Fibroblast of the aortic adventitia (primary cell): ENCODE data around the gene LZTS2. TPM values are rescaled to one million over a fixed set of nuclear protein-coding genes. Genes with fewer than 3 reads are reported as not detected.
"Not testable (repeated sequence)": the region's sequence is repeated elsewhere in the genome, so short reads cannot be mapped to it uniquely, and the experiment has no call there.

Source experiments
- DNase-seq: peaks from one replicate; pipeline ENCODE4 v3.0.0-alpha.2; 2010; ENCODE audit warnings: low read depth
- H3K4me3 ChIP-seq: 2 replicates; pipeline ENCODE4 v1.5.1; 2011; ENCODE audit warnings: low read depth, mild to moderate bottlenecking, control low read depth, low read length, moderate library complexity
- total RNA-seq: library from RNA; depleted of rRNA; stranded (reverse); fragments of >200 nt; gene quantifications from 2 replicates; pipeline ENCODE4 v1.2.3, GENCODE V29; 2012; ENCODE audit warnings: low replicate concordance
- TF ChIP-seq, protein P1 (sequence below): IDR thresholded peaks from 2 replicates; pipeline ENCODE4 v1.5.1; 2011; ENCODE audit warnings: mild to moderate bottlenecking, low read length, control low read depth, inconsistent platforms; ENCODE audit not compliant: insufficient read depth

The LZTS2 gene
- total RNA-seq, 1 donor: 91.7 TPM

DNA sequence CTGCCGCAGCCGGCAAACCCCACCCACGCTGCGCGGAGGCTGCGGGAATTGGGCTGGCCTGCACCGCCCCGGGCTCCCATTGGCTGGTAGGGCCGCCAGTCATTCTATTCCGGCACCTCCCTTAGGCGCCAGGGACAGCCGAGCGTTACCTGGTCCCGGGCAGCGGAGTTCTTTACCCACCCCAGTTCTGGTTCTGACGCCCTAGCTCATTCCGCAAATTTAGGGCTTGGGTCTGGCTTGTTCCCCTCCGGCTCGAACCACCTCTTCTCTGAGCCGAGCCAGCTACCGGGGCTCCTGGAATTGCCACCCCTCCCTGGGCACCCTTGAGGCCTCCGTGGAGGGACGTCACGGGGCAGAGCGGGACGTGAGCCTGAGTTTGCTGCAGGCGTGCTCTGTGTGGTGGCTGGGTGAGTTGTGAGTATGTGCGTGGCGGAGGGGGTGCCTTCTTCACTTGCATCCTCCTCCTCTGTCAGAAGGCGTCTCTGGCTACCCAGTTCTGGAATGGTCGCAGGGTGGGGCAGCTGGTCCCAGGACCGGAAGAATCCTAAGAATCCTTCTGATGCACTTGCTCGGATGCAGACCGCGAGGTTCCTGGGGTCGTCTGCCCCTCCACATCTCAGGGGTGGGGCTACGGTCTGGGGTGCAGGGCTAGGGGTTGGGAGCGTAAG is 31.7 kb downstream of the LZTS2 start, which contains the start of the genes PDZD7 and SFXN3:
Gene PDZD7 (minus strand): TSS at position 2 of the 668 bp plus-strand sequence. CDS start 910 bp downstream, outside the sequence.
Gene SFXN3 (plus strand): TSS at position 107 of the 668 bp plus-strand sequence. CDS start 3,461 bp downstream, outside the sequence.
- peak within 1 kb of the TSS; percentile 92 for H3K4me3 ChIP-seq
- TF ChIP-seq, protein P1, sequence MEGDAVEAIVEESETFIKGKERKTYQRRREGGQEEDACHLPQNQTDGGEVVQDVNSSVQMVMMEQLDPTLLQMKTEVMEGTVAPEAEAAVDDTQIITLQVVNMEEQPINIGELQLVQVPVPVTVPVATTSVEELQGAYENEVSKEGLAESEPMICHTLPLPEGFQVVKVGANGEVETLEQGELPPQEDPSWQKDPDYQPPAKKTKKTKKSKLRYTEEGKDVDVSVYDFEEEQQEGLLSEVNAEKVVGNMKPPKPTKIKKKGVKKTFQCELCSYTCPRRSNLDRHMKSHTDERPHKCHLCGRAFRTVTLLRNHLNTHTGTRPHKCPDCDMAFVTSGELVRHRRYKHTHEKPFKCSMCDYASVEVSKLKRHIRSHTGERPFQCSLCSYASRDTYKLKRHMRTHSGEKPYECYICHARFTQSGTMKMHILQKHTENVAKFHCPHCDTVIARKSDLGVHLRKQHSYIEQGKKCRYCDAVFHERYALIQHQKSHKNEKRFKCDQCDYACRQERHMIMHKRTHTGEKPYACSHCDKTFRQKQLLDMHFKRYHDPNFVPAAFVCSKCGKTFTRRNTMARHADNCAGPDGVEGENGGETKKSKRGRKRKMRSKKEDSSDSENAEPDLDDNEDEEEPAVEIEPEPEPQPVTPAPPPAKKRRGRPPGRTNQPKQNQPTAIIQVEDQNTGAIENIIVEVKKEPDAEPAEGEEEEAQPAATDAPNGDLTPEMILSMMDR: no peak
- peak; percentile 95 for DNase-seq

DNA sequence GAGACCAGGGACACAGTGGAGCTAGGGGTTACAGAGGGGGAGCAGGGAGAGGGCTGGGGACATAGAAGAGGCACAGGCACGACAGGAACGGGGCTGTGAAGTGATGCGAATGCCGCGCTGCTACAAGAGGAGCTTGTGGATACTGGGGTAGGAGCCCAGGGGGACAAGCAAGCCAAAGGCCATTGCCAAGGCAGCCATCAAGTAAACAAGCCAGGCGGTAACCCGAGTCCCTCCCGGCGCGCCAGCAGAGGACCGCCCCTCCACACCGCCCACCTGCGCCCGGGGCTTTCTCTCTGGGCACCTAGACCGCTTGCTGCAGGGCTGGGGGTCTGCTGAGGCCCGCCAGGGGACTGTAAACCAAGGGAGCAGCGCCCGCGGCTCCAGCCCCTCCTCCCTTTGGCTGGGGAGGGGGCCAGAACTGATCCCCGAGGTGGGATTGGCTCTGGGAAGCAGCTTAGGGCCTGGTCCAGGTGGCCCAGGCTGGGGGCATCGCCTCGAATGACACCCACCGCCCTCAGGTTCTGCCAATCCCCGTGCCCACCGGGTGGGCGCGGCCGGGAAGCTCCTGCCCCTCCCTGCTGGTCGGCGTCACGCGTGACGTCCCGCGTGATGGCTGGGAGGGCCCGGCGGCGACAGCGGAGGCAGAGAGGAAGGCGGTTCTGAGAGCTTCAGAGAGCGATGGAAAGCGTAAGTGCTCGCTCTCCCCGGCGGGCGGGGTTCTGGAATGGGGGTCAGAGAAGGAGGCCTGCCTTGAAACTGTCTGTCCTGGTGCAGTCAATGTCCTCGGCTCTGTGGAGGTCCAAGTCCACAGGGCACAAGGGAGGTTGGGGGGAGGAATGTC is 32.4 kb downstream of the LZTS2 start:
- TF ChIP-seq, protein P1: no peak
- peak overlapping the region; percentile 92 for H3K4me3 ChIP-seq
- DNase-seq: peak; percentile 68

- TF ChIP-seq, protein P1: no peak
- DNase-seq: peak; percentile 90
- H3K4me3 ChIP-seq: peak overlapping the region; percentile 92
Measured at GRCh38 chr10:101032637-101033224, 33.1 kb downstream of the LZTS2 start.

DNA sequence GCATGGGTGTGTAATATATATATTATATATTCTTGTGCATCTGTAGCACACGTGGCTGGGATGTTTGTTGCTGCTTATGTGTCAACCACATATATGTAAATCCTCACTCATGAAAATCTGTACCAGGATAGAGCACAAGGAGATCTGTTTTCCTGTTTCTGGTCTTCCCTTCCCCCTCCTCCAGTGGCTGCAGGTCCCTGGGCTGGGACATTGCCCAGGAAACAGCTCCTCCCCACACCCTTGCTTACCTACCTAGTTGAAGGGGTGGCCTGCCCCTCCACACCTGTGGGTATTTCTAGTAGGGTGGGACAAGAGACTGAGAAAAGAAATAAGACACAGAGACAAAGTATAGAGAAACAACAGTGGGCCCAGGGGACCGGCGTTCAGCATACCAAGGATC is 33.7 kb downstream of the LZTS2 start:
- no peak for DNase-seq

GRCh38 chr10:101034404-101034803 is 34.8 kb downstream of the LZTS2 start:
- DNase-seq, H3K4me3 ChIP-seq: not testable (repeated sequence)

More for the DNA sequence above, 33.7 kb downstream of the LZTS2 start:
- TF ChIP-seq, protein P1: no peak
- H3K4me3 ChIP-seq: peak overlapping the region; percentile 92

- DNase-seq: no peak
- H3K4me3 ChIP-seq: no peak overlapping the region
- TF ChIP-seq, protein P1: no peak
Measured at GRCh38 chr10:101035314-101035713, 35.7 kb downstream of the LZTS2 start.
